ENCODE data around the gene PRPH.
"Not testable (repeated sequence)": the region's sequence is repeated elsewhere in the genome, so short reads cannot be mapped to it uniquely, and the experiment has no call there.

PRPH gene

DNA sequence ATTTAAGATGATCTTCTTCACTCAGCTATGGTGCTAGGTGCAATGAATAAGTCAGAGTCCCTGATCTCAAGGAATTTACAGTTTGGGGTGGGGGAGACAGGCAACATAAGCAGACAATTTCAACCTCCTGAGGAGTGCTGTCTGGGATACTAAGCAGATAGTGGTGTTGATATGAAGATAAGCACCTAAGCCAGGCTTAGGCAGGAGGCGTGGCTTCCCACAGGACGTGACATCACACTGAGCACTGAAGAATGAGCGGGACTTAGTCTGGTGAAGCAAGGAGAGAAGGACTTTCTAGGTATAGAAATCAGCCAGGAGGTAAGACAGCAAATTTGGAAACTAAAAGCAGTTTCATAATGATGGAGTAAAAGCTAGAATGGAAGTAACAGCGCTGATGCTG is 6.8 kb downstream of the PRPH start:
- DNase-seq (ENCODE audit: low read depth) = no peak

DNA sequence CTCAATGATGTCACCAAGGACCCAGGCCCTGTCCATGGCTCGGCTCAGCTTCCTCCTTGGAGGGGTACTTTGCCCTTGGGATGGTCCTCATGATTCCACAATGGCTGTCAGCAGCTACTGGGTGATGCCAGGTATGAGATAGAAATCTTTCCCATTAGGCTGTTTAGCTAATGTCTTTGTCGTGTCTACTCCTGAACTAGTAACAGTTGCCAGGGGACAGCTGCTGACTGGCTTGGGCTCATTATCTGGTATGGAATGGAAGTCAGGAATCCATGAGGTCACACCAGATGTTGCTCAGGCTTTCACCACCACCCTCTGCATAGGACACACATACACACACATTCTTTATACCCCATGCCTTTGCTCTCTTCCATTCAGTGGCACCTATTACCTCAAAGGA is 9.2 kb downstream of the PRPH start:
- DNase-seq (ENCODE audit: low read depth) = no peak

- DNase-seq (ENCODE audit: low read depth) = no peak
These were observed 11.0 kb downstream of the PRPH start for GRCh38 chr12:49305762-49306510.

DNA sequence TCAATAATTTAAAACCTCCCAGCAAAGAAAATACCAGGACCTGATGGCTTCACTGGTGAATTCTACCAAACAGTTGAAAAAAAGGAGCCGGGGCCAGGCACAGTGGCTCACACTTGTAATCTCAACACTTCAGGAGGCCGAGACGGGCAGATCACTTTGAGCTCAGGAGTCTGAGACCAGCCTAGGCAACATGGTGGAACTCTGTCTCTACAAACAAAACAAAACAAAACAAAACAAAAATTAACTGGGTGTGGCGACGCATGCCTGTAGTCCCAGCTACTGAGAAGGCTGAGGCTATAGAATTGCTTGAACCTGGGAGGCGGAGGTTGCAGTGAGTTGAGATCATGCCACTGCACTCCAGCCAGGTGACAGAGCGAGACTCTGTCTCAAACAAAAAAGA is 14.4 kb downstream of the PRPH start:
- no peak for DNase-seq (ENCODE audit: low read depth)

- DNase-seq (ENCODE audit: low read depth) = not testable (repeated sequence)
These were observed 15.6 kb downstream of the PRPH start for GRCh38 chr12:49310451-49311000.

GRCh38 chr12:49314811-49315210 is 19.9 kb downstream of the PRPH start:
- DNase-seq (ENCODE audit: low read depth) = no peak

DNA sequence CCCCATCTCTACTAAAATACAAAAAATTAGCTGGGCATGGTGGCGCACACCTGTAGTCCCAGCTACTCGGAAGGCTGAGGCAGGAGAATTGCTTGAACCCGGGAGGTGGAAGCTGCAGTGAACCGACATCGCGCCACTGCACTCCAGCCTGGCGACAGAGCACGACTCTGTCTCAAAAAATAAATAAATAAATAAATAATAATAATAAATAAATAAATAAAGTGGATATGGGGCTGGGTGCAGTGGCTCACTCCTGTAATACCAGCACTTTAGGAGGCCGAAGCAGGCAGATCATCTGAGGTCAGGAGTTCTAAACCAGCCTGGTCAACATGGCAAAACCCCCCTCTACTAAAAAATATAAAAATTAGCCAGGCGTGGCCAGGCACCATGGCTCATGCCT is 22.2 kb downstream of the PRPH start:
- DNase-seq (ENCODE audit: low read depth) = not testable (repeated sequence)

GRCh38 chr12:49320411-49321103 is 25.6 kb downstream of the PRPH start:
- not testable (repeated sequence) for DNase-seq (ENCODE audit: low read depth)

GRCh38 chr12:49322367-49322707 is 27.4 kb downstream of the PRPH start:
- DNase-seq (ENCODE audit: low read depth) = no peak

- DNase-seq (ENCODE audit: low read depth) = peak; percentile 94
These were observed 28.0 kb downstream of the PRPH start, which contains the start of gene TROAP for GRCh38 chr12:49322708-49323523. Gene TROAP (plus strand): TSS chr12:49323255. CDS start chr12:49323609, 354 bp downstream.

DNA sequence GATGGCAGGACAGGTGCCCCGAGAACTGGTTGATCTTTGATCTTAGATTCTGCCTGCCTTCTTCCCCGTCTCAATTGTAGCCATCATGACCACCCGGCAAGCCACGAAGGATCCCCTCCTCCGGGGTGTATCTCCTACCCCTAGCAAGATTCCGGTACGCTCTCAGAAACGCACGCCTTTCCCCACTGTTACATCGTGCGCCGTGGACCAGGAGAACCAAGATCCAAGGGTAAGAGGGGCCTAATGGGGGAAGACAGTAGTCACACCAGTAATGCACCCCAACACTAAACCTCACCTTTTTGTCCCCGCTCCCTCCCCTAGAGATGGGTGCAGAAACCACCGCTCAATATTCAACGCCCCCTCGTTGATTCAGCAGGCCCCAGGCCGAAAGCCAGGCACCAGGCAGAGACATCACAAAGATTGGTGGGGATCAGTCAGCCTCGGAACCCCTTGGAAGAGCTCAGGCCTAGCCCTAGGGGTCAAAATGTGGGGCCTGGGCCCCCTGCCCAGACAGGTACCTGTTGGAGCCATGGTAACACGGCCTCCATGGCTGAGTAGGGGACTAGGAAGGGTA is 28.7 kb downstream of the PRPH start:
- DNase-seq (ENCODE audit: low read depth) = no peak

- no peak for DNase-seq (ENCODE audit: low read depth)
These were observed 30.7 kb downstream of the PRPH start for GRCh38 chr12:49325606-49326005.

- DNase-seq (ENCODE audit: low read depth) = no peak
These were observed 32.4 kb downstream of the PRPH start for GRCh38 chr12:49327368-49327767.

DNA sequence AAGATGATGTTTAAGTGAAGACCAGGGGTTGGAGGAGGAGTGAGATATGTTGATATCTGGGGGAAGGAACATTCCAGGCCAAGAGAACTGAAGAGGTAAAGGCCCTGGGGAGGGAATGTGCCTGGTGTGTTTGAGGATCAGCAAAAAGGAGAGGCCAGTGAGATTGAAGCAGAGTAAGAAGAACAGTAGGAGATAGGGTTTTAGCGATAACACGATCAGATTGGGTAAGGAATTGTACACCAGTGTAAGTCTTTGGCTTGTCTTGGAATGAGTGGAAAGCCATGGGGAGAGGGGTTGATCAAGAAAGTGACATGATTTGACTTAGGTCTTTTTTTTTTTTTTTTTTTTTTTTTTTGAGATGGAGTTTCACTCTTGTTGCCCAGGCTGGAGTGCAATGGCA is 32.9 kb downstream of the PRPH start:
- no peak for DNase-seq (ENCODE audit: low read depth)

DNA sequence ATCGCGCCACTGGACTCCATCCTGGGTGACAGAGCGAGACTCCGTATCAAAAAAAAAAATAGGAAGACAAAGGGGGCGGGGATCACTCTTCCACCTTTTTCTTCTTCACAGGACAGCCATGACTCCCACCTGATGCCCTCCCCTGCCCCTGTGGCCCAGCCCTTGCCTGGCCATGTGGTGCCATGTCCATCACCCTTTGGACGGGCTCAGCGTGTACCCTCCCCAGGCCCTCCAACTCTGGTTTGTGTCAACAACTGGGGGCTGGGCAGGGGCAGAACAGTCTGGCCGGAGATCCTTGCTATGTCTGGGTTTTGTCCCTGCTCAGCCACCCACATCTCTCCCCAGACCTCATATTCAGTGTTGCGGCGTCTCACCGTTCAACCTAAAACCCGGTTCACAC is 33.9 kb downstream of the PRPH start:
- no peak for DNase-seq (ENCODE audit: low read depth)

DNA sequence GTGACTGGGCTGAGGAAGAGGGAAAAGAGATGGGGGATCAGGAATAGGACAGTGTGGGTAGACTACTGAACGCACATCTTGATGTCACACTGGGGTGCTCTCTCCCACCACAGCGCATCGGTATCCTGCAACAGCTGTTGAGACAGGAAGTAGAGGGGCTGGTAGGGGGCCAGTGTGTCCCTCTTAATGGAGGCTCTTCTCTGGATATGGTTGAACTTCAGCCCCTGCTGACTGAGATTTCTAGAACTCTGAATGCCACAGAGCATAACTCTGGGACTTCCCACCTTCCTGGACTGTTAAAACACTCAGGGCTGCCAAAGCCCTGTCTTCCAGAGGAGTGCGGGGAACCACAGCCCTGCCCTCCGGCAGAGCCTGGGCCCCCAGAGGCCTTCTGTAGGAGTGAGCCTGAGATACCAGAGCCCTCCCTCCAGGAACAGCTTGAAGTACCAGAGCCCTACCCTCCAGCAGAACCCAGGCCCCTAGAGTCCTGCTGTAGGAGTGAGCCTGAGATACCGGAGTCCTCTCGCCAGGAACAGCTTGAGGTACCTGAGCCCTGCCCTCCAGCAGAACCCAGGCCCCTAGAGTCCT is 35.2 kb downstream of the PRPH start:
- DNase-seq (ENCODE audit: low read depth) = no peak

GRCh38 chr12:49330631-49331379 is 35.9 kb downstream of the PRPH start:
- DNase-seq (ENCODE audit: low read depth) = no peak

DNA sequence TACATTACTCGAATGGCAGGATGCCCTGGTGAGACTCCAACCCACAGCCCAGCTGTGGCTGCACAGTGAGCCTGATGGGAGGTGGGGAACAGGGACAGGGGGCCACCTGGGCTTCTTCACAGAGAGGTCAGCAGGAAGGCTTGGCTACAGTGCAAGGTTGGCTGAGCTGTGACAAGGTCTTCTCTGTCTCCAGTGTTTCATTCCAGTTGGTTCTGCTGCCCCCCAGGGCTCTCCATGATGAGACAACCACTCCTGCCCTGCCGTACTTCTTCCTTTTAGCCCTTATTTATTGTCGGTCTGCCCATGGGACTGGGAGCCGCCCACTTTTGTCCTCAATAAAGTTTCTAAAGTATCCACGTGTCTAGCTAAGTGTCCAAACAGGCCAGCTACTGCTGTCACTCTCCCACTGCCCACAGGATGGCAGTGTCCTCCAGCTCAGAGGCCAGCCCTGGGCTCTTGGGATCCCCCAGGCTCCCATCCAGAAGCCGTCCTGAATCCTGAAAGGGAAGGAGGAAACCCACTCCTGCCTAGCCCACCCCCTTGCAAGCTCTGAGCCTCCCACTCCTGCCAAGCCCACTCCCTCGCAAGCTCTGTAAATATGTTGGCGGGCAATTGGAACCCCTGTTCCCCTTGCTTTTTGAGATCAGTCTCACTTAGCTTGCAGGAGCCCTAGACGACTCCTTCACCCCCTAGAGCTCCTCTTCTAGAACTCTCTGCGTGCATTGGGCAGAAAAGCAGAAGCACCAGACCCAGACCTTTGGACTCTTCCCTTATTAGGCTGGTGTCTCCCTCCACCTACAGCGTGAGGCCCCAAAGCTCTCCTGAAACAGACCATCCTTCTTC is 36.7 kb downstream of the PRPH start:
- DNase-seq (ENCODE audit: low read depth) = no peak

- no peak for DNase-seq (ENCODE audit: low read depth)
These were observed 37.5 kb downstream of the PRPH start for GRCh38 chr12:49332441-49332861.

DNA sequence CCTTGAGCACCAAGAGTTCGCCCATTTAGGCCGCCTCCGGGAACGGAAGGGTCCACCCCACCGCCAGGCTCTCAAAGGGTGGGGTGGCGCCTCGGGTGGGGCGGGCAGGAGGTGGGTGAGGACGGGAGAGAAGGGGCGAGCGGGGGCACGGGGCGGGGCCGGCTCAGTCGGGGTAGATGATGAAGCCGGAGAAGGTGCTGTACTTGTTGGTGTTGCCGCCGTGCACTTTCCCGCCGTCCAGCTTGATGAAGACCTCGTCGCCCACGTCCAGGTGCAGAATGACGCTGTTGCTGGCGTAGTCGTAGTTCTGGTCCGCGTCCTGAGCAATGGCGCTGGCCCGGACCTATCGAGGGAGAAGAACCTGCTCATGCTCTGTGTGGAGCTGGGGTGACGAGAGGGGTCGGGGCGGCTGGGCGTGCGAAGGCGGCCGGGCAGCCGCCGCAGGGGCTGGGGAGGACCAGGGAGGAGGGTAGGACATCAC is 38.0 kb downstream of the PRPH start:
- DNase-seq (ENCODE audit: low read depth) = no peak
